Pons (tissue), 1 donor: ENCODE data around the gene ARPC2.
"Not testable (repeated sequence)": the region's sequence is repeated elsewhere in the genome, so short reads cannot be mapped to it uniquely, and the experiment has no call there.

Experiments
- DNase-seq: peaks from one replicate; pipeline ENCODE4 v3.0.0-alpha.2; 2016; ENCODE audit warnings: low spot score

Gene ARPC2

GRCh38 chr2:218271487-218271797 is 54.5 kb downstream of the ARPC2 start:
- peak; percentile 14 for DNase-seq

- DNase-seq, result no peak
These were observed 55.0 kb downstream of the ARPC2 start for GRCh38 chr2:218271865-218272530.

GRCh38 chr2:218272531-218273212 is 55.7 kb downstream of the ARPC2 start:
- peak; percentile 87 for DNase-seq

- not testable (repeated sequence) for DNase-seq
These were observed 56.4 kb downstream of the ARPC2 start for GRCh38 chr2:218273214-218273907.

- peak; percentile 8 for DNase-seq
These were observed 56.9 kb downstream of the ARPC2 start for GRCh38 chr2:218273908-218274249.

- DNase-seq, result no peak
These were observed 57.6 kb downstream of the ARPC2 start for GRCh38 chr2:218274586-218274985.

GRCh38 chr2:218275371-218276072 is 58.5 kb downstream of the ARPC2 start:
- DNase-seq, result no peak

GRCh38 chr2:218276986-218277755 is 60.2 kb downstream of the ARPC2 start:
- DNase-seq, result no peak

GRCh38 chr2:218277921-218278320 is 60.9 kb downstream of the ARPC2 start:
- DNase-seq, result no peak

GRCh38 chr2:218278531-218279360 is 61.8 kb downstream of the ARPC2 start:
- DNase-seq, result no peak

- no peak for DNase-seq
These were observed 63.4 kb downstream of the ARPC2 start for GRCh38 chr2:218280260-218280870.

- no peak for DNase-seq
These were observed 64.5 kb downstream of the ARPC2 start for GRCh38 chr2:218281449-218281848.

- peak; percentile 67 for DNase-seq
These were observed 65.4 kb downstream of the ARPC2 start for GRCh38 chr2:218282173-218282991.

GRCh38 chr2:218284106-218284811 is 67.3 kb downstream of the ARPC2 start:
- DNase-seq, result no peak

- peak; percentile 54 for DNase-seq
These were observed 68.6 kb downstream of the ARPC2 start for GRCh38 chr2:218285604-218286003.

GRCh38 chr2:218286570-218287459 is 69.8 kb downstream of the ARPC2 start:
- peak; percentile 92 for DNase-seq

- peak; percentile 40 for DNase-seq
These were observed 72.8 kb downstream of the ARPC2 start for GRCh38 chr2:218289639-218290315.
